NCI-H2107 treated with DMSO at 0.1 percent for 48 hours (cell line): ENCODE measurements around the gene CBX2.

Experiments used
- DNase-seq: peaks from one replicate; lab custom pipeline; 2025; ENCODE audit not compliant: unreplicated experiment; lab: John Stamatoyannopoulos, UW

Gene CBX2

GRCh38 chr17:79777894-79778503 is at the start of gene CBX2:
TSS of gene CBX2 (plus strand) at chr17:79778148. CDS start at chr17:79778236, 88 bp downstream.
- DNase-seq, result no peak

DNA sequence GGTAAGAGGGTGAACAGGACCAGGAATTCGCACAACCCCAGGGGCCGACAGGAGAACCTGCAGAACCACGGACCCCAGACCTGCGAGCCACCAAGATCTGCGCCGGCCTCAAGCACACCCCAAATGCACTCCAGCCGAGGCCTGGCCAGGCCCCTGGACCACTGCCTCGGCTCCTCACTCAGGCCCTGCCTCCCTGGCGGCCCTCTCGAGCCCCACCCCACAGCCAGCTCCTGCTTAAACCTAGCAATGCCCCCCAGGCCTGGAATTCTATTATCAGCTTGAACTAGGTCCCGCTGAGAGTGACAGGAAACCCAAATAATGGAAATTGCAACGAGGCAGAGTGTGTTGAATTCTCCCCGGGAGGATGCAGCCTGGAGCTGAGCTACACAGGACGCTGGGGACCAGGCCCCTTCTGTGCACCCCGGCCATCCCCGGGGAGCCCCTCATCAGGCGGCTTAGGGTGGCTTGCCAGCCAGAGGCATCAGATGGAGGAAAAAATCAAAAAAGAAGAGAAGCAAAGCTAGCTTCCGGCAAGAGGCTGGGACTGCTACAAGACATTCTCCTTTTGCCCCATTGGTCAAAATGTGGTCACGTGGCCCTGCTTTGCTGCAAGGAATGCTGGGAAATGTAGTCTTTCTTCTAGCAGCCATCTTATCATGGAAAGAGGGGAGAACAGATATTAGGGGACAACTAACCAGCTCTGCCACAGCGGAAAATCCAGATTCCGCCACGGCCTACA is 49.6 kb upstream of the CBX2 start:
- DNase-seq, result peak; percentile 50

DNA sequence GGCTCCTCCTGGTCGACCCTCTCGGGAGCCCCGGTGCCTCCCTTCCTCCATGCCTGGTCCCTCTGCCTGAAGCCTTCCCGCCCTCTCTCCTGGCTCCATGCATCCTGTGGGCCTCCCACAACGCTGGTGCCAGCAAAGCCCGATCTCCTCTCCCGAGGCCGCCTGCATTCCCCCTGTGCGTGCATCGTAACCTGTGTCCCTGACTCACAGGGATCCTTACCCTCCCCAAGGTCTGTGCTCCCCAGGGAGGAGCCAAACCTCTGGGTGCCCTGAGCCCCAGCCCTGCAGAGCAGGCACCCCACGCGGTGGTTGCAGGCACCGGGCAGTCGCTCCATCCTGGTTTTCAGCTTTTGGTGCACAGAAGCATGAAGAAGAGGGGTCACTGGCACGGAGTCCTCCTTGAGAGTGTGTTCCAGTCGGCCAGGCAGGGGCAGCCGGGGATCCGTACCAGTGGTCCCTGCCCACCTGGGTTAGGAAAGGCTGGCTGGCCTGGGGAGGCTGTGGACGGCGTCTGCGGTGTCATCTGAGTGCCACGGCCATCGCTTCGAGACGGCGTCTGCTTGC is 49.0 kb upstream of the CBX2 start:
- DNase-seq, result no peak

DNA sequence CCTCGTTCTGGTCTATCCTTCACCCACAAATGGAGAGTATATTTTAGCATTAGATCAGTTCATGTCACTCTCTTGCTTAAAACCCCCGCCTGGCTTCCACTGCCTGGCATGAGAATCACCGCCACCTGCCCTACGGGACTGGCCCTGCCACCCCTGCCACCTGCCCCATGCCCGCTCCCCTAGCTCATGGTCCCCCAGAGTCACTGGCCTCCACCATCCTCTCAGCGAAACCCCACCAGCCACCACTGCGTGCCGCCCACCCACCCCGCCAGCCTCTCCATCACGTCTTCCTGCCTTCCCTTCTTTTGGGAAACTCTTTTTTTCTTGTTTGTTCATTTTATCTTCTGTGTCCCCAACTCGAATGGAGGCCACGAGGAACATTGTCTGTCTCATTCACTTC is 48.2 kb upstream of the CBX2 start:
- DNase-seq, result no peak

GRCh38 chr17:79730437-79730768 is 47.5 kb upstream of the CBX2 start:
- no peak for DNase-seq

GRCh38 chr17:79730769-79731483 is 47.0 kb upstream of the CBX2 start, which contains the start of gene ENPP7:
TSS of gene ENPP7 (plus strand) at chr17:79730943. CDS start at chr17:79731140, 197 bp downstream.
- no peak for DNase-seq

- no peak for DNase-seq
Measured at GRCh38 chr17:79732254-79732653, 45.7 kb upstream of the CBX2 start.

- DNase-seq, result no peak
Measured at GRCh38 chr17:79732804-79733691, 44.9 kb upstream of the CBX2 start.

GRCh38 chr17:79733692-79734070 is 44.3 kb upstream of the CBX2 start:
- no peak for DNase-seq

GRCh38 chr17:79735096-79735495 is 42.9 kb upstream of the CBX2 start:
- DNase-seq, result no peak

GRCh38 chr17:79737046-79737921 is 40.7 kb upstream of the CBX2 start:
- DNase-seq, result no peak

DNA sequence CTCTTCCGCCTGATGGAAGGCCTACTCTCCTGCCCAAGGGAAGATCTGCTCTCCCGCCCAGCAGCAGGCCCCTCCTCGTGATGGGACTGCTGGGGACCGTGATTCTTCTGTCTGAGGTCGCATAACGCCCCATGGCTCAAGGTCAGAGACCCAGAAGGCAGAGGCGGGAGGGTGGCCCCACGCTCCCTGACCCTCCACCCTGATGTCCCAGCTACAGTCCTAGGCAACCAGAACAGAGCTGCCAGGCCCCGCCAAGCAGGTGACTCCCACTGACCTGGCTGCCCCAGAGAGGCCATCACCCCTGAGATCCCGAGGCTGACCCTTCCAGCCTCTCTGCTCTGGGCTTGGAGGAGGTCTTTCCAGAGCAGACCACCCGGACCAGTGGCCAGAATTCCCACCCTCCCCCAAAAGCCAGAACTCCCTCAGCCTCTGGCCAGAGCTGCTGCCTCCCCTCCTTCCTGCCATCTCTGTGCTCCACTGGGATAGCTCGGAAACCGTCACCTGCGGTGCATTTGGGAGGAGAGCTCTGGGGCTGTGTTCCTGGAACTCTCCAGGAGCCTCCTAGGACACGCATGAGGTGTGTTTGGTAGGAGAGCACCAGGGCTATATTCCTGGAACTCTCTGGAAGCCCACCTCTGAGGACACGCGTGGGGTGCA is 39.9 kb upstream of the CBX2 start:
- no peak for DNase-seq

GRCh38 chr17:79738643-79739042 is 39.3 kb upstream of the CBX2 start:
- DNase-seq, result no peak

DNA sequence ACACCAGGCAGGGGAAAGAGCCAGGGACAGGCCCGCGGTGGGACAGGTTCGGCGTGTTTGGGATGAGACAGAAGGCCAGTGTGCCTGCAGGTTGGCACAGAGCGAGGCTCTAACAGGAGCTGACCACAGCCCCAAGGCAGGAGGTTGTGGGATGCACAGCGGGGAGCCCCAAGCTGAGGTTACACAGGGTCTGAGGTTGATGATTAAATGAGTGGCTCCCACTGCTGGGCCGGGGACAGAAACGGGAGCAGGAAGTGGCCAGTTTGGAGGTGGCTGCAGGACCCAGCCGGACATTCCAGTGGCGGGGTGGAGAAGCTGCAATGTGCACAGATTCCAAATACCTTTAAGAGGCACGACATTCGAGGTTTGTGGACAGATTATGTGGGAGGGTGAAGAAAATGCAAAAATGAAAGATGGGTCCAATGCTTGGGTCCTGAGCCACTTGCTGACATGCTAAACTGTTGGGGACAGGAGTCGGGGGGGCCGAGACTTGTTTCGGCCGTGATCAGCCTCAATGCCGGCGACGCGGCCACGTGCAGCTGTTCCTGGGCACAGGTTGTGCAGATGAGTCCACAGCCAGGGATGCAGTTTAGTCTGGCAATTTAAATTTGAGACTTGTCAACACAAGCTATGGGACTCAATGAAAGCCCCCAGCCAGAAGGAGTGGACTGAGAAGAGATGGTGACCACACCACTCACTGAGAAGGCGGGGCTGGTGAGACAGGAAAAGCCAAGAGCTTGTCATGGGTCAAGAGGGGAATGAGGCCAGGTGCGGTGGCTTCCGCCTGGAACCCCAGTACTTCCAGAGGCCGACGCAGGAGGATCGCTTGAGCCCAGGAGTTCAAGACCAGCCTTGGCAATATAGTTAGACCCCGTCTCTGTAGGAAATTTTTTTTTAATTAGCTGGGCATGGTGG is 38.5 kb upstream of the CBX2 start:
- DNase-seq, result no peak

- no peak for DNase-seq
Measured at GRCh38 chr17:79740413-79740812, 37.5 kb upstream of the CBX2 start.

- no peak for DNase-seq
Measured at GRCh38 chr17:79741401-79741750, 36.6 kb upstream of the CBX2 start.

GRCh38 chr17:79741751-79742588 is 36.0 kb upstream of the CBX2 start:
- DNase-seq, result peak; percentile 37

DNA sequence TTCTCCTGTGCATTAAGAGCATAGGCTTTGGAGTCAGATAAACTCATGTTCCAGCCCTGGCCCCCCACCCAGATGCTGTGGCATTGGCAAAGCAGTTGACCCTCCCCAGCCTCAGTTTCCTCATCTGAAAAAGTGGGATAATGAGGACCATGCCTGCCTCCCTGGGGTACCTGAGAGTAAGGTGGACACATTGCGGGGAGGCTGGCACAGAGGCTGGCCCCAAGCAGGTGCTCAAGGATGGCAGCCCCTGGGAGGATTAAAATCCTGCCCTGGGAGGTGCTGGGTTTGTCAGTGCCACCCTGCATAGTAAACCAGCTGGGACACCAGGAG is 35.4 kb upstream of the CBX2 start:
- DNase-seq, result no peak
